Smooth muscle cell (in vitro differentiated cells): ENCODE measurements around the gene TCTN2. TPM values are rescaled to one million over a fixed set of nuclear protein-coding genes. Genes with fewer than 3 reads are reported as not detected.

Experiments used
- DNase-seq: peaks from one replicate; lab custom pipeline; 2025; ENCODE audit not compliant: unreplicated experiment; lab: John Stamatoyannopoulos, UW
- H2AFZ ChIP-seq: fragments of 200-600 bp; sonication (generic); 2 replicates; pipeline ENCODE4 v1.6.0; 2016; ENCODE audit warnings: antibody characterized with exemption, low read depth, mild to moderate bottlenecking
- H3F3A ChIP-seq: fragments of 200-600 bp; sonication (generic); 2 replicates; pipeline ENCODE4 v1.6.0; 2017; ENCODE audit warnings: antibody characterized with exemption, low read depth
- H3K27ac ChIP-seq: fragments of 200-600 bp; sonication (generic); 2 replicates; pipeline ENCODE4 v1.5.1; 2016; ENCODE audit warnings: low read depth, mild to moderate bottlenecking
- H3K27me3 ChIP-seq: fragments of 200-600 bp; sonication (generic); 2 replicates; pipeline ENCODE4 v1.6.1; 2016; ENCODE audit warnings: low read depth, mild to moderate bottlenecking
- H3K36me3 ChIP-seq: fragments of 200-600 bp; sonication (generic); 2 replicates; pipeline ENCODE4 v1.5.1; 2016; ENCODE audit warnings: low read depth
- H3K4me1 ChIP-seq: fragments of 200-600 bp; sonication (generic); 2 replicates; pipeline ENCODE4 v1.5.1; 2016; ENCODE audit warnings: low read depth
- H3K4me2 ChIP-seq: fragments of 200-600 bp; sonication (generic); 2 replicates; pipeline ENCODE4 v1.6.0; 2016; ENCODE audit warnings: mild to moderate bottlenecking
- H3K4me3 ChIP-seq: fragments of 200-600 bp; sonication (generic); 2 replicates; pipeline ENCODE4 v1.5.1; 2016; ENCODE audit warnings: mild to moderate bottlenecking
- H3K79me2 ChIP-seq: fragments of 200-600 bp; sonication (generic); 2 replicates; pipeline ENCODE4 v1.6.0; 2016; ENCODE audit warnings: low read depth, mild to moderate bottlenecking
- H3K9ac ChIP-seq: fragments of 200-600 bp; sonication (generic); 2 replicates; pipeline ENCODE4 v1.6.0; 2016; ENCODE audit warnings: low read depth
- H3K9me3 ChIP-seq: fragments of 200-600 bp; sonication (generic); replicated peaks from 2 replicates; pipeline ENCODE4 v1.5.1; 2016; ENCODE audit warnings: low read depth
- H4K20me1 ChIP-seq: fragments of 200-600 bp; sonication (generic); 2 replicates; pipeline ENCODE4 v1.6.0; 2016; ENCODE audit warnings: low read depth
- WGBS: methylation state at CpG from one replicate; pipeline ENCODE4 v1.1.7; 2016; ENCODE audit warnings: low lambda C conversion rate; 5-methylcytosine and 5-hydroxymethylcytosine counted together
- polyA plus RNA-seq: library from polyadenylated mRNA; unstranded; fragments of >200 nt; fragmentation: Nextera tagmentation; extraction: Ambion mirVana; gene quantifications from 2 replicates; pipeline ENCODE4 v1.2.1, GENCODE V29; 2016
- total RNA-seq: library from RNA; depleted of rRNA; stranded (reverse); fragments of >200 nt; gene quantifications from 2 replicates; pipeline ENCODE4 v1.2.3, GENCODE V29; 2014
- TF ChIP-seq, protein P1 (sequence below): fragments of 200-600 bp; sonication (generic); IDR thresholded peaks from 2 replicates; pipeline ENCODE4 v1.5.1; 2017; ENCODE audit warnings: borderline replicate concordance, mild to moderate bottlenecking, antibody characterized with exemption; ENCODE audit not compliant: insufficient read depth, poor library complexity, severe bottlenecking

The TCTN2 gene
- total and polyA plus RNA-seq, 2 experiments from 2014 or later: 2.8 to 11.5 TPM

DNA sequence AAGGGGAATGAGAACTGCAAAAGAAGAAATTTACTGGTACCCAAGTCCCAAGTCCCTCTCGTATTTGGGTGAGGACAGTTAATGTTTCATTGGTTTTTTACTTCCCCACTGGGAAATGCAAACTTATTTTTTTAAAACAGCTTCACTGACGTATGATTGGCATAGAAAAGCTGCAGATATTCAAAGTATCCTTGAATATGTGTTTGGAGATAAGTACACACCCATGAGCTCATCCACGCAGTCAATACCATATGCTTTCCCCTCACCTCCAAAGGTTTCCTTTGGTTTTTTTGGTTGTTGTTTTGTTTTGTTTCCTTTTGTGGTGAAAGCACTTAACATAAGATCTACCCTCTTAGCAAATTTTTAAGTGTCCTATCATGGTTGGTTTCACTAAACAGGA lies 13.1 kb downstream of the TCTN2 start:
- Histone ChIP-seq H3K4me2 (no peak overlapping the region), H3K4me3 (no peak overlapping the region), H3K27me3 (no peaks in the 10 kb centered on the region), H3F3A (no peaks in the 10 kb centered on the region), H3K9ac (no peak overlapping the region), H3K9me3 (no peaks in the 10 kb centered on the region), H3K4me1 (no peaks in the 10 kb centered on the region), H3K79me2 (no peaks in the 10 kb centered on the region), H2AFZ (no peak overlapping the region), H4K20me1 (no peaks in the 10 kb centered on the region), H3K27ac (no peak overlapping the region), H3K36me3 (no peaks in the 10 kb centered on the region)
- TF ChIP-seq, protein P1, sequence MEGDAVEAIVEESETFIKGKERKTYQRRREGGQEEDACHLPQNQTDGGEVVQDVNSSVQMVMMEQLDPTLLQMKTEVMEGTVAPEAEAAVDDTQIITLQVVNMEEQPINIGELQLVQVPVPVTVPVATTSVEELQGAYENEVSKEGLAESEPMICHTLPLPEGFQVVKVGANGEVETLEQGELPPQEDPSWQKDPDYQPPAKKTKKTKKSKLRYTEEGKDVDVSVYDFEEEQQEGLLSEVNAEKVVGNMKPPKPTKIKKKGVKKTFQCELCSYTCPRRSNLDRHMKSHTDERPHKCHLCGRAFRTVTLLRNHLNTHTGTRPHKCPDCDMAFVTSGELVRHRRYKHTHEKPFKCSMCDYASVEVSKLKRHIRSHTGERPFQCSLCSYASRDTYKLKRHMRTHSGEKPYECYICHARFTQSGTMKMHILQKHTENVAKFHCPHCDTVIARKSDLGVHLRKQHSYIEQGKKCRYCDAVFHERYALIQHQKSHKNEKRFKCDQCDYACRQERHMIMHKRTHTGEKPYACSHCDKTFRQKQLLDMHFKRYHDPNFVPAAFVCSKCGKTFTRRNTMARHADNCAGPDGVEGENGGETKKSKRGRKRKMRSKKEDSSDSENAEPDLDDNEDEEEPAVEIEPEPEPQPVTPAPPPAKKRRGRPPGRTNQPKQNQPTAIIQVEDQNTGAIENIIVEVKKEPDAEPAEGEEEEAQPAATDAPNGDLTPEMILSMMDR: no peak
- DNase-seq: no peak
- WGBS: 93% methylated on average over 3 of the region's 3 CpGs

DNA sequence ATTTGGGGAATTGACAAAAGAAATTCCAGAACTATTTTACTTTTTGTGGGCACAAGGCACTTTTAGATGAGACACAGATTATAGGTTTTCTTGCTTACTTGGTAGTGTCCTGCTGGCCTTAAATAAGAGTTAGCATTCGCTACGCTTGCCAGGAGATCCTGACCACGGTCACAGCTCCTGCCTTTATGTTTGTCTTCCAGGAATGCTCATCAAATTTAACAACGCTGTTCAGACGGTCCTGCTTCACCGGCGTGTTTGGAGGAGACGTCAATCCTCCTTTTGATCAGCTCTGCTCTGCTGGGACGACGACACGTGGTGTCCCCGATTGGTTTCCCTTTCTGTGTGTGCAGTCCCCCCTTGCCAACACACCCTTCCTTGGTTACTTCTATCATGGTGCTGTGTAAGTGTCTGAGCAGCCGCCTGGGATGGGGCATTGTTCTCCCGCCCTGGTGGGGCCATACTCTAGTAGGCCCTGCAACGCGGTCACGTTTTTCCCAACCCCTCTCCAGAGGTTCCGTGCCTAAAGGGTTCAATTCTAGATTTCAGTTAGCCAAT lies 15.8 kb downstream of the TCTN2 start:
- H3F3A ChIP-seq: no peaks in the 10 kb centered on the region
- 94% methylated on average over 18 of the region's 18 CpGs for WGBS
- no peak overlapping the region for H3K4me2 ChIP-seq
- no peaks in the 10 kb centered on the region for H4K20me1 ChIP-seq
- no peak overlapping the region for H2AFZ ChIP-seq
- no peaks in the 10 kb centered on the region for H3K9me3 ChIP-seq
- H3K79me2 ChIP-seq: no peaks in the 10 kb centered on the region
- H3K9ac ChIP-seq: no peak overlapping the region
- no peak overlapping the region for H3K27ac ChIP-seq
- H3K4me3 ChIP-seq: no peak overlapping the region
- no peaks in the 10 kb centered on the region for H3K4me1 ChIP-seq
- TF ChIP-seq, protein P1: no peak
- no peak for DNase-seq
- H3K27me3 ChIP-seq: no peaks in the 10 kb centered on the region
- H3K36me3 ChIP-seq: no peaks in the 10 kb centered on the region

DNA sequence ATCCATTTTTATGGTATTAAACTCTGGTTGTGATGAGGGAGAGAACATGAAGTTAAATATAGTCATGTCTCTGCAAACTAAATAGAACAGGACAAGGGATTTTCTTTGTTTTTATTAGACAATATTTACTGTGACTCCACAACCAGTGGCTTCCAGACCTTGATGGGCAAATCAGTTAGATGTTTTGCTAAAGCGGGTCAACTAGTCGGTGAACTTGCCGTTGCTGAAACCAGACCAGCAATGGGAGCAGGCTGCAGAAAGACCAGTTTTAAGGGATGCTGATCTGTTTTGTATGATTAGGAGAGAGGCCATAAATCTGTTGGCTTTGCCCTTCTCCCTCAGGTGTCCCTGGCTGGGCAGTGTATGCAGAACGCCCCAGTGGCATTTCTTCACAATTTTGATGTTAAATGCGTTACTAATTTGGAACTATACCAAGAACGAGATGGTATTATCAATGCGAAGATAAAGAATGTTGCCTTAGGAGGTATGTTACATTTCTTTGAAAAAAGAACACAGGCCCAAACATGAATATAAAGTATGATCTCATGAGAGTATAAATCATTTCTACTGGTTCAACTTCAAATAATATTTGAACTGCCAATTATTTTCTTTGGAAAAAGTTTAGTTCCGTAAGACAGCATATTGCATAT lies 19.4 kb downstream of the TCTN2 start:
- H3K79me2 ChIP-seq: no peaks in the 10 kb centered on the region
- H3K27ac ChIP-seq: no peak overlapping the region
- WGBS: 94% methylated on average over 8 of the region's 8 CpGs
- no peak overlapping the region for H3K4me2 ChIP-seq
- no peaks in the 10 kb centered on the region for H3F3A ChIP-seq
- no peak for DNase-seq
- no peaks in the 10 kb centered on the region for H3K36me3 ChIP-seq
- no peak overlapping the region for H3K4me3 ChIP-seq
- TF ChIP-seq, protein P1: no peak
- H2AFZ ChIP-seq: no peak overlapping the region
- no peaks in the 10 kb centered on the region for H3K4me1 ChIP-seq
- no peaks in the 10 kb centered on the region for H4K20me1 ChIP-seq
- no peaks in the 10 kb centered on the region for H3K27me3 ChIP-seq
- no peak overlapping the region for H3K9ac ChIP-seq
- no peaks in the 10 kb centered on the region for H3K9me3 ChIP-seq

- H3K36me3 ChIP-seq: no peaks in the 10 kb centered on the region
- 90% methylated on average over 8 of the region's 8 CpGs for WGBS
These were observed 25.3 kb downstream of the TCTN2 start for GRCh38 chr12:123696207-123696606.

More at GRCh38 chr12:123696207-123696606, 25.3 kb downstream of the TCTN2 start:
- no peak overlapping the region for H3K9ac ChIP-seq
- no peaks in the 10 kb centered on the region for H3K4me1 ChIP-seq
- H3K27me3 ChIP-seq: no peaks in the 10 kb centered on the region
- H4K20me1 ChIP-seq: no peaks in the 10 kb centered on the region
- H3K4me2 ChIP-seq: no peak overlapping the region
- H3K27ac ChIP-seq: no peak overlapping the region
- H2AFZ ChIP-seq: no peak overlapping the region
- TF ChIP-seq, protein P1: no peak
- no peak overlapping the region for H3K4me3 ChIP-seq
- no peak for DNase-seq
- no peaks in the 10 kb centered on the region for H3F3A ChIP-seq
- no peaks in the 10 kb centered on the region for H3K9me3 ChIP-seq
- H3K79me2 ChIP-seq: no peaks in the 10 kb centered on the region
